ENCODE results near the gene SPINT4.

GRCh38 chr20:45701104-45701503, 21.0 kb upstream of the SPINT4 start:
- TF ChIP-seq POLR2A (IDR thresholded peaks at IDR 0.05) (no peak), CTCF (IDR thresholded peaks at IDR 0.05) (no peak)
